Mesenchymal stem cell (in vitro differentiated cells and primary cell): ENCODE data around the gene CYP11A1.

Experiments
- DNase-seq: peaks from one replicate; pipeline ENCODE4 v3.0.0-alpha.2; 2013
- H2AFZ ChIP-seq: one replicate; pipeline ENCODE4 v1.6.1; 2013; ENCODE audit warnings: low read depth, mild to moderate bottlenecking, control low read depth, inconsistent platforms, low read length, moderate library complexity
- H2AK5ac ChIP-seq: 2 replicates; pipeline ENCODE4 v1.6.1; 2013; ENCODE audit warnings: low read length, moderate library complexity, mild to moderate bottlenecking, inconsistent platforms; ENCODE audit not compliant: severe bottlenecking
- H2BK120ac ChIP-seq: one replicate; pipeline ENCODE4 v1.6.1; 2013; ENCODE audit warnings: low read depth, mild to moderate bottlenecking, inconsistent platforms, low read length, moderate library complexity
- H2BK12ac ChIP-seq, 2 experiments: one replicate each; pipeline ENCODE4 v1.6.1; 2013; ENCODE audit warnings: inconsistent platforms in 2 of 2, low read length in 2 of 2, mild to moderate bottlenecking in 2 of 2, moderate library complexity in 2 of 2, control low read depth in 1 of 2
- H2BK15ac ChIP-seq: one replicate; pipeline ENCODE4 v1.6.1; 2013; ENCODE audit warnings: mild to moderate bottlenecking, low read depth, inconsistent platforms; ENCODE audit not compliant: poor library complexity, severe bottlenecking
- H2BK5ac ChIP-seq: 2 replicates; pipeline ENCODE4 v1.6.1; 2013; ENCODE audit warnings: low read depth, mild to moderate bottlenecking, low read length, control low read depth, inconsistent platforms; ENCODE audit not compliant: poor library complexity, severe bottlenecking
- H3K14ac ChIP-seq, 2 experiments: one replicate each; pipeline ENCODE4 v1.6.1; 2013; ENCODE audit warnings: inconsistent platforms in 2 of 2, low read length in 2 of 2, control low read depth in 1 of 2, mild to moderate bottlenecking in 1 of 2, moderate library complexity in 1 of 2
- H3K18ac ChIP-seq, 2 experiments: one replicate each; pipeline ENCODE4 v1.6.1; 2013; ENCODE audit warnings: inconsistent platforms in 2 of 2, low read length in 2 of 2, control low read depth in 1 of 2, low read depth in 1 of 2, mild to moderate bottlenecking in 1 of 2
- H3K23ac ChIP-seq, 2 experiments: one replicate each; pipeline ENCODE4 v1.6.1; 2013; ENCODE audit warnings: inconsistent platforms in 2 of 2, low read length in 2 of 2, mild to moderate bottlenecking in 2 of 2, moderate library complexity in 2 of 2, control low read depth in 1 of 2
- H3K27ac ChIP-seq: 2 replicates; pipeline ENCODE4 v1.5.1; 2013; ENCODE audit warnings: mild to moderate bottlenecking, moderate library complexity, low read length, control low read depth, inconsistent platforms; ENCODE audit not compliant: poor library complexity, severe bottlenecking
- H3K27me3 ChIP-seq, 2 experiments: 2 replicates each; pipeline versions ENCODE4 v1.6.1 to v1.7.0; 2013; ENCODE audit warnings: low read length in 2 of 2, mild to moderate bottlenecking in 2 of 2, moderate library complexity in 2 of 2, control low read depth in 1 of 2, inconsistent platforms in 1 of 2; ENCODE audit not compliant: control insufficient read depth in 1 of 2, insufficient read depth in 1 of 2
- H3K36me3 ChIP-seq, 2 experiments: 2 replicates each; pipeline versions ENCODE4 v1.6.1 to v1.7.0; 2013; ENCODE audit warnings: low read length in 2 of 2, control low read depth in 1 of 2, inconsistent platforms in 1 of 2, low read depth in 1 of 2, mild to moderate bottlenecking in 1 of 2; ENCODE audit not compliant: insufficient read depth in 2 of 2, control insufficient read depth in 1 of 2
- H3K4ac ChIP-seq, 2 experiments: one replicate each; pipeline ENCODE4 v1.6.1; 2013; ENCODE audit warnings: inconsistent platforms in 2 of 2, low read length in 2 of 2, mild to moderate bottlenecking in 2 of 2, moderate library complexity in 2 of 2, control low read depth in 1 of 2, low read depth in 1 of 2
- H3K4me1 ChIP-seq: 2 replicates; pipeline ENCODE4 v1.6.1; 2013; ENCODE audit warnings: low read depth, low read length, control low read depth; ENCODE audit not compliant: control insufficient read depth, insufficient read depth
- H3K4me2 ChIP-seq: 2 replicates; pipeline ENCODE4 v1.6.1; 2013; ENCODE audit warnings: low read length, mild to moderate bottlenecking, inconsistent platforms; ENCODE audit not compliant: poor library complexity, severe bottlenecking
- H3K4me3 ChIP-seq, 2 experiments: 2 replicates each; pipeline versions ENCODE4 v1.5.1 to v1.7.0; 2013; ENCODE audit warnings: low read length in 2 of 2, mild to moderate bottlenecking in 2 of 2, control low read depth in 1 of 2, low read depth in 1 of 2; ENCODE audit not compliant: insufficient read depth in 1 of 2
- H3K79me1 ChIP-seq: replicated peaks from 2 replicates; pipeline ENCODE4 v1.6.1; 2013; ENCODE audit warnings: mild to moderate bottlenecking, control low read depth, low read length, inconsistent platforms; ENCODE audit not compliant: poor library complexity, severe bottlenecking
- H3K9ac ChIP-seq: 2 replicates; pipeline ENCODE4 v1.7.0; 2013; ENCODE audit warnings: mild to moderate bottlenecking, low read length, moderate library complexity
- H3K9me3 ChIP-seq: 2 replicates; pipeline ENCODE4 v1.7.0; 2013; ENCODE audit warnings: mild to moderate bottlenecking, low read length; ENCODE audit not compliant: control insufficient read depth
- H4K8ac ChIP-seq: one replicate; pipeline ENCODE4 v1.6.1; 2013; ENCODE audit warnings: inconsistent platforms, mild to moderate bottlenecking, low read length, moderate library complexity
- H4K91ac ChIP-seq: one replicate; pipeline ENCODE4 v1.6.1; 2013; ENCODE audit warnings: mild to moderate bottlenecking, low read length, inconsistent platforms
- WGBS: methylation state at CpG from one replicate; pipeline ENCODE4 v1.1.7; 2013; ENCODE audit warnings: mixed read lengths; 5-methylcytosine and 5-hydroxymethylcytosine counted together

Gene CYP11A1

GRCh38 chr15:74400915-74401757, 33.7 kb upstream of the CYP11A1 start:
- Histone ChIP-seq H3K9me3 (no peaks in the 10 kb centered on the region), H2BK12ac (no peak overlapping the region), H3K4me1 (peaks cover 64% of the 10 kb centered on the region), H2AK5ac (peak overlapping the region; percentile 23), H3K18ac (no peak overlapping the region), H3K14ac (no peak overlapping the region), H3K27ac (no peak overlapping the region), H3K36me3 (peaks cover 0 to 5% of the 10 kb centered on the region in 2 experiments), H3K4me3 (no peak overlapping the region), H3K4me2 (no peak overlapping the region), H3K27me3 (no peaks in the 10 kb centered on the region), H2BK120ac (no peak overlapping the region), H2BK15ac (no peak overlapping the region), H3K79me1 (peaks cover 8% of the 10 kb centered on the region), H2BK5ac (no peak overlapping the region), H3K9ac (no peak overlapping the region), H4K91ac (no peak overlapping the region), H3K23ac (no peak overlapping the region), H2AFZ (no peak overlapping the region), H3K4ac (no peak overlapping the region), H4K8ac (no peak overlapping the region)
- DNase-seq, result no peak
- WGBS, result 77% methylated on average over 11 of the region's 11 CpGs

DNA sequence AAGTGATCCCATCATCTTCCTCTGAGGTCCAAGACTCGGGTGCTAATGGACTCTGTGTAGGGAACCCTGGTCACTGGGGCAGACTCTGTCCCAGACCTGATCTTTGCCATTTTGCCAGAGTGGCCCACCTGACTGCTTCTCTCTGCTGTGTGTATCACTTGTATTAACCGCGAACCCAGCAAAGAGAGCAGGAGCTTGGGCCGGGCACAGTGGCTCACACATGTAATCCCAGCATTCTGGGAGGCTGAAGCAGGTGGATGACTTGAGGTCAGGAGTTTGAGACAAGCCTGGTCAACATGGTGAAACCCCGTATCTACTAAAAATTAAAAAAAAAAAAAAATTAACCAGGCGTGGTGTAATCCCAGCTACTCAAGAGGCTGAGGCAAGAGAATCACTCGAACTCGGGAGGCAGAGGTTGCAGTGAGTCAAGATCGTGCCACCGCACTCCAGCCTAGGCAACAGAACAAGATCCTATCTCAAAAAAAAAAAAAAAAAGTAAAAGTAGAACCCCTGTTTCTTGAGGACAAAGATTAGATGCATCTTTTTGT, 32.9 kb upstream of the CYP11A1 start:
- H3K27me3 ChIP-seq, result no peaks in the 10 kb centered on the region
- no peak overlapping the region for H3K4me3 ChIP-seq
- no peak overlapping the region for H2AFZ ChIP-seq
- DNase-seq, result no peak
- H3K4ac ChIP-seq, result no peak overlapping the region
- peaks cover 66% of the 10 kb centered on the region for H3K4me1 ChIP-seq
- no peak overlapping the region for H2BK12ac ChIP-seq
- no peak overlapping the region for H3K14ac ChIP-seq
- H3K36me3 ChIP-seq, result peaks cover 0 to 5% of the 10 kb centered on the region in 2 experiments
- no peak overlapping the region for H3K23ac ChIP-seq
- H2BK120ac ChIP-seq, result no peak overlapping the region
- peak overlapping the region; percentile 27 for H3K27ac ChIP-seq
- H4K8ac ChIP-seq, result no peak overlapping the region
- H3K9me3 ChIP-seq, result no peaks in the 10 kb centered on the region
- no peak overlapping the region for H3K18ac ChIP-seq
- WGBS, result 89% methylated on average over 8 of the region's 10 CpGs
- no peak overlapping the region for H2BK5ac ChIP-seq
- H3K79me1 ChIP-seq, result peaks cover 8% of the 10 kb centered on the region
- H4K91ac ChIP-seq, result no peak overlapping the region
- peak overlapping the region; percentile 44 for H3K9ac ChIP-seq
- H3K4me2 ChIP-seq, result no peak overlapping the region
- H2AK5ac ChIP-seq, result no peak overlapping the region
- H2BK15ac ChIP-seq, result no peak overlapping the region

- H2BK5ac ChIP-seq, result peak overlapping the region; percentile 51
- H2BK12ac ChIP-seq, result no peak overlapping the region
- no peak overlapping the region for H3K23ac ChIP-seq
- H2AFZ ChIP-seq, result no peak overlapping the region
- H4K91ac ChIP-seq, result no peak overlapping the region
- no peaks in the 10 kb centered on the region for H3K9me3 ChIP-seq
- H3K18ac ChIP-seq, result no peak overlapping the region
- peak; percentile 33 for DNase-seq
- peak overlapping the region in 1 of 2 experiments; percentile 6 for H3K4ac ChIP-seq
- no peaks in the 10 kb centered on the region for H3K27me3 ChIP-seq
- H3K9ac ChIP-seq, result peak overlapping the region; percentile 44
- WGBS, result 27% methylated on average over 5 of the region's 5 CpGs
- H3K4me3 ChIP-seq, result no peak overlapping the region
- H2AK5ac ChIP-seq, result peak overlapping the region; percentile 52
- no peak overlapping the region for H4K8ac ChIP-seq
- H2BK15ac ChIP-seq, result no peak overlapping the region
- H3K4me2 ChIP-seq, result no peak overlapping the region
- H3K36me3 ChIP-seq, result peaks cover 0 to 5% of the 10 kb centered on the region in 2 experiments
- peak overlapping the region; percentile 31 for H3K27ac ChIP-seq
- H3K14ac ChIP-seq, result peak overlapping the region in 1 of 2 experiments; percentile 55
- H3K79me1 ChIP-seq, result peaks cover 8% of the 10 kb centered on the region
- H2BK120ac ChIP-seq, result no peak overlapping the region
- H3K4me1 ChIP-seq, result peaks cover 70% of the 10 kb centered on the region
Observed at GRCh38 chr15:74399511-74400312, 32.3 kb upstream of the CYP11A1 start.

GRCh38 chr15:74399100-74399499, 31.7 kb upstream of the CYP11A1 start:
- Histone ChIP-seq H3K27me3 (no peaks in the 10 kb centered on the region), H3K18ac (no peak overlapping the region)

More at GRCh38 chr15:74399100-74399499, 31.7 kb upstream of the CYP11A1 start:
- no peak overlapping the region for H2BK120ac ChIP-seq
- peaks cover 0 to 5% of the 10 kb centered on the region in 2 experiments for H3K36me3 ChIP-seq
- no peak overlapping the region for H2BK12ac ChIP-seq
- no peak overlapping the region for H3K4me3 ChIP-seq
- no peak overlapping the region for H2AK5ac ChIP-seq
- H2BK5ac ChIP-seq, result no peak overlapping the region
- no peak overlapping the region for H3K4ac ChIP-seq
- no peak overlapping the region for H3K27ac ChIP-seq
- 83% methylated on average over 1 of the region's 3 CpGs for WGBS
- H3K9me3 ChIP-seq, result no peaks in the 10 kb centered on the region
- DNase-seq, result no peak
- no peak overlapping the region for H3K23ac ChIP-seq
- H3K14ac ChIP-seq, result no peak overlapping the region
- no peak overlapping the region for H3K4me2 ChIP-seq
- no peak overlapping the region for H4K8ac ChIP-seq
- H2BK15ac ChIP-seq, result no peak overlapping the region
- H3K9ac ChIP-seq, result no peak overlapping the region
- H3K79me1 ChIP-seq, result peaks cover 5% of the 10 kb centered on the region
- no peak overlapping the region for H2AFZ ChIP-seq
- H3K4me1 ChIP-seq, result peaks cover 69% of the 10 kb centered on the region
- H4K91ac ChIP-seq, result no peak overlapping the region
